Ishikawa (cell line): Measurements from ENCODE around the gene LTBP3.

Source experiments
- EGR1 ChIP-seq: IDR thresholded peaks from 2 replicates; pipeline ENCODE4 v1.6.1; 2012
- EP300 ChIP-seq: IDR thresholded peaks from 2 replicates; pipeline ENCODE4 v1.6.1; 2012; ENCODE audit warnings: borderline replicate concordance
- NFIC ChIP-seq: IDR thresholded peaks from 2 replicates; pipeline ENCODE4 v1.6.1; 2012
- REST ChIP-seq: IDR thresholded peaks from 2 replicates; pipeline ENCODE4 v1.6.1; 2012; ENCODE audit warnings: low read depth, mild to moderate bottlenecking
- TEAD4 ChIP-seq: IDR thresholded peaks from 2 replicates; pipeline ENCODE4 v1.6.1; 2012
- YY1 ChIP-seq: IDR thresholded peaks from 2 replicates; pipeline ENCODE4 v1.6.1; 2012; ENCODE audit warnings: low read depth
- TF ChIP-seq, protein P1 (sequence below): IDR thresholded peaks from 2 replicates; pipeline ENCODE4 v1.6.1; 2012
- TF ChIP-seq, protein P2 (sequence below): IDR thresholded peaks from 2 replicates; pipeline ENCODE4 v1.6.1; 2012

- TF ChIP-seq, protein P1, sequence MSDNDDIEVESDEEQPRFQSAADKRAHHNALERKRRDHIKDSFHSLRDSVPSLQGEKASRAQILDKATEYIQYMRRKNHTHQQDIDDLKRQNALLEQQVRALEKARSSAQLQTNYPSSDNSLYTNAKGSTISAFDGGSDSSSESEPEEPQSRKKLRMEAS: no peak
- TF ChIP-seq YY1 (no peak), NFIC (no peak), REST (no peak), TEAD4 (no peak), EP300 (no peak), EGR1 (no peak)
- TF ChIP-seq, protein P2, sequence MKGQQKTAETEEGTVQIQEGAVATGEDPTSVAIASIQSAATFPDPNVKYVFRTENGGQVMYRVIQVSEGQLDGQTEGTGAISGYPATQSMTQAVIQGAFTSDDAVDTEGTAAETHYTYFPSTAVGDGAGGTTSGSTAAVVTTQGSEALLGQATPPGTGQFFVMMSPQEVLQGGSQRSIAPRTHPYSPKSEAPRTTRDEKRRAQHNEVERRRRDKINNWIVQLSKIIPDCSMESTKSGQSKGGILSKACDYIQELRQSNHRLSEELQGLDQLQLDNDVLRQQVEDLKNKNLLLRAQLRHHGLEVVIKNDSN: no peak
Observed at GRCh38 chr11:65538232-65538914, 19.8 kb downstream of the LTBP3 start.
